HG03342 (cell line): Measurements from ENCODE around the gene ACAD11.

ENCODE experiments used
- ATAC-seq: cut with Tn5 transposase; IDR thresholded peaks from one replicate; pipeline ENCODE4 v1.9.1; 2021; ENCODE audit warnings: mild to moderate bottlenecking, moderate library complexity; ENCODE audit not compliant: unreplicated experiment

The ACAD11 gene

GRCh38 chr3:132555306-132556035 is 104.1 kb downstream of the ACAD11 start:
- no peak for ATAC-seq

GRCh38 chr3:132554437-132554836 is 105.2 kb downstream of the ACAD11 start:
- no peak for ATAC-seq

GRCh38 chr3:132553826-132554225 is 105.8 kb downstream of the ACAD11 start:
- ATAC-seq: no peak

- ATAC-seq: no peak
Measured at GRCh38 chr3:132550579-132551305, 108.9 kb downstream of the ACAD11 start.

- ATAC-seq: peak; percentile 72
Measured at GRCh38 chr3:132549890-132550578, 109.6 kb downstream of the ACAD11 start.

GRCh38 chr3:132549169-132549568 is 110.4 kb downstream of the ACAD11 start:
- ATAC-seq: no peak

- no peak for ATAC-seq
Measured at GRCh38 chr3:132545471-132545870, 114.1 kb downstream of the ACAD11 start.

GRCh38 chr3:132544130-132544529 is 115.5 kb downstream of the ACAD11 start:
- ATAC-seq: no peak

- peak; percentile 51 for ATAC-seq
Measured at GRCh38 chr3:132543011-132543739, 116.4 kb downstream of the ACAD11 start.

- no peak for ATAC-seq
Measured at GRCh38 chr3:132542577-132542976, 117.0 kb downstream of the ACAD11 start.

GRCh38 chr3:132539681-132540080 is 119.9 kb downstream of the ACAD11 start:
- no peak for ATAC-seq

- no peak for ATAC-seq
Measured at GRCh38 chr3:132538072-132538471, 121.5 kb downstream of the ACAD11 start.

GRCh38 chr3:132537297-132537696 is 122.3 kb downstream of the ACAD11 start:
- no peak for ATAC-seq

- ATAC-seq: no peak
Measured at GRCh38 chr3:132536442-132537153, 123.0 kb downstream of the ACAD11 start.

GRCh38 chr3:132535575-132536441 is 123.8 kb downstream of the ACAD11 start:
- peak; percentile 63 for ATAC-seq

- no peak for ATAC-seq
Measured at GRCh38 chr3:132530624-132531023, 129.0 kb downstream of the ACAD11 start.

- ATAC-seq: peak; percentile 74
Measured at GRCh38 chr3:132522353-132522752, 137.3 kb downstream of the ACAD11 start.

- no peak for ATAC-seq
Measured at GRCh38 chr3:132521901-132522300, 137.7 kb downstream of the ACAD11 start.

- no peak for ATAC-seq
Measured at GRCh38 chr3:132519914-132520313, 139.7 kb downstream of the ACAD11 start.
